NK-92 (cell line): ENCODE data around the gene DLG3.
"Not testable (repeated sequence)": the region's sequence is repeated elsewhere in the genome, so short reads cannot be mapped to it uniquely, and the experiment has no call there.

Source experiments
- DNase-seq: peaks from one replicate; lab custom pipeline; 2025; ENCODE audit not compliant: unreplicated experiment; lab: John Stamatoyannopoulos, UW

The DLG3 gene

GRCh38 chrX:70444326-70444945 lies at the start of gene DLG3:
TSS of gene DLG3 (plus strand) at chrX:70444835. CDS start at chrX:70445202, 367 bp downstream.
- DNase-seq = no peak

DNA sequence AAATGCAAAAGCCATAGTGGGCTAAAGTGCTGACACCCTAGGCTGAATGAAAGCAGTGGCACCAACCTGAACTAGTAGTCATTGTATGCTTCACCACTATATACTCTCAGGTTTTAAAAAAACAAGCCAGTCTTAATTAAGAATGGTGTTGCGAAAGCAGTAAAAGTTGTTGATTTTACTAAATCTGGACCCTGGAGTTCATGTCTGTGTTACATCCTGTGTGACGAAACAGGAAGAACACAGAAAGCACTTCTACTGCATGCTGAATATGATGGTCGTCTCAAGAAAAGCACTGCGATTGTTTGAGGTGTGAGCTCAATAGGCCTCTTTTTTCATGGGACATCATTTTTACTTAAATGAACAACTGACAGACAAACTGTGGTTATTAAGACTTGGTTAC lies 45.7 kb upstream of the DLG3 start:
- no peak for DNase-seq

GRCh38 chrX:70400181-70400580 lies 44.5 kb upstream of the DLG3 start:
- not testable (repeated sequence) for DNase-seq

GRCh38 chrX:70402721-70403120 lies 41.9 kb upstream of the DLG3 start:
- DNase-seq = no peak

GRCh38 chrX:70405003-70405402 lies 39.6 kb upstream of the DLG3 start:
- no peak for DNase-seq

GRCh38 chrX:70410921-70411320 lies 33.7 kb upstream of the DLG3 start:
- DNase-seq = no peak

GRCh38 chrX:70411475-70411874 lies 33.2 kb upstream of the DLG3 start:
- DNase-seq = no peak

- DNase-seq = no peak
These were observed 23.0 kb upstream of the DLG3 start for GRCh38 chrX:70421618-70422017.

GRCh38 chrX:70422851-70423341 lies 21.7 kb upstream of the DLG3 start, which contains the start of gene GDPD2:
TSS of gene GDPD2 (plus strand) at chrX:70423314. CDS start at chrX:70424985, 1,671 bp downstream.
- no peak for DNase-seq

GRCh38 chrX:70423936-70424675 lies 20.5 kb upstream of the DLG3 start:
- DNase-seq = no peak

- no peak for DNase-seq
These were observed 19.8 kb upstream of the DLG3 start for GRCh38 chrX:70424801-70425200.

DNA sequence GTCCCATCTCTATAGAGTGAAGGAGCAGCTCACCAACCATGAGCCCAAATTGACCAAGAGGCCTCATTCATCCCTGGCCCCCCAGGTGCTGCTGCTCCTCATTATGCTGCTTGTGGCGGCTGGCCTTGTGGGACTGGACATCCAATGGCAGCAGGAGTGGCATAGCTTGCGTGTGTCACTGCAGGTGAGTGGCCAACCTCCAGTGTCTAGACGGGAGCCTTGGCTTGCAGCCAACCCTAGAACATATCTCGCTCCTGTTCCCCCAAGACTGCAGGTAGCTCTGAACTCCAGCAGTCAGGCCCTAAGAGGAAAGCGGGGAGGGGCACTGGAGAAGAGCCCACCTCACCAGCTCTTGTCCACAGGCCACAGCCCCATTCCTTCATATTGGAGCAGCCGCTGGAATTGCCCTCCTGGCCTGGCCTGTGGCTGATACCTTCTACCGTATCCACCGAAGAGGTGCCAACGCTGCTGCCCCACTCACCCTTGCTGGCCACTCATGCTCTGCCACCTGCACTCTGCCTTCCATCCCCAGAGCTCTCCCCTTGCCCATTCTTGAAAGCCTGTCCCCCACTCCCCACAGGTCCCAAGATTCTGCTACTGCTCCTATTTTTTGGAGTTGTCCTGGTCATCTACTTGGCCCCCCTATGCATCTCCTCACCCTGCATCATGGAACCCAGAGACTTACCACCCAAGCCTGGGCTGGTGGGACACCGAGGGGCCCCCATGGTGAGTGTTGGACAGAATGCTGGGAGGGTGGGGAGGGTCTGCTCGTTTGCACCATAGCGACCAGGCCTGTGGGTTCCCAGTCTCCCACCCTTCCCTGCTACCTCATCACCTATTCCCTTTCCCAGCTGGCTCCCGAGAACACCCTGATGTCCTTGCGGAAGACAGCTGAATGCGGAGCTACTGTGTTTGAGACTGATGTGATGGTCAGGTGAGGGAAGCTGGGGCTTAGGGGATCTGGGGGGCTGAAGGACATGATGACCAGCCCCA lies 18.1 kb upstream of the DLG3 start:
- DNase-seq = no peak

GRCh38 chrX:70427365-70427764 lies 17.3 kb upstream of the DLG3 start:
- DNase-seq = no peak

- no peak for DNase-seq
These were observed 14.9 kb upstream of the DLG3 start for GRCh38 chrX:70429759-70430158.

DNA sequence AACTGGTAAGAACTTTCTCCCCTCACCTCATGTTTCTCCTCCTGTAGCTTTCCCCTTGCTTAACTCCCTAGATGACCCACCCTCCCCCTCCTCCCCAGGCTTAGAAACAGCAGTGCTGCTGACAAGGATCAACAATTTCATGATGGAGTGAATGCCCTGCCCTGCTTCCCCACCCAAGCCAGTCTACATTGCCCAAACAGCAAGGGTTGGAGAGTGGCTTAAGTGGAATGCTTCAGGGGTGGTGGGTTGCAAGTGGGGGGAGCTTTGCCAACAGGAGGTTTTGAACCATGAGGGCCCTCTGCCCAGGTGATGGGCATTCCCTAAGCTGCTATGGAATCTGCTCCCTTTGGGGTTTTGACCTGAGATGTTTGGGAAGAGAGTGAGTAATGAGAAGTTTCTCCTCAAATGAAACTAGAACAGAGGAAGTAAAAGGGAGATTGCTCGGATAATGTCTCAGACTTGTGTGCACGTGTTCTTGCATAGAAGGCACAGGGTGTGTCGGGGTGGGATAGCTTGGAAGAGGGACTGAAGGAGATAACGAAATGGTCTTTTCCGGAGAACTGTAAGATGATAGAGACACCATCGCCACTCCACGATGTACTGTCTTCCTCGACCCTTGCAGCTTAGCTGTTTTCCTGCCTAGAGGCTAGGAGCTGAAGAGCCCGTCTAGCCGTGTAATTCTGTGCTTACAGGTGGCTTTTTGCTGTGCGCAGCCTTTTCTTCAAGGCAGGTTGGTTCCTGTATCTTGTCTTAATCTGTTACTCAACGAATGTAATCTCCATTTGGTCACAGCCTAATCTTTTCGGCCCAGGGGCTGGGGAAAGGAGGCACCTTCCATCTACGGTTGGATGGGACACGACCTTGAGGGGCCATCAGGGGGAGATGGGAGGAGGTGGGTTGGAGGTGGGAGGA lies 11.4 kb upstream of the DLG3 start:
- no peak for DNase-seq

GRCh38 chrX:70433848-70434351 lies 10.7 kb upstream of the DLG3 start:
- peak; percentile 3 for DNase-seq

- DNase-seq = no peak
These were observed 10.2 kb upstream of the DLG3 start for GRCh38 chrX:70434352-70434866.

- DNase-seq = no peak
These were observed 9.6 kb upstream of the DLG3 start for GRCh38 chrX:70434914-70435586.

DNA sequence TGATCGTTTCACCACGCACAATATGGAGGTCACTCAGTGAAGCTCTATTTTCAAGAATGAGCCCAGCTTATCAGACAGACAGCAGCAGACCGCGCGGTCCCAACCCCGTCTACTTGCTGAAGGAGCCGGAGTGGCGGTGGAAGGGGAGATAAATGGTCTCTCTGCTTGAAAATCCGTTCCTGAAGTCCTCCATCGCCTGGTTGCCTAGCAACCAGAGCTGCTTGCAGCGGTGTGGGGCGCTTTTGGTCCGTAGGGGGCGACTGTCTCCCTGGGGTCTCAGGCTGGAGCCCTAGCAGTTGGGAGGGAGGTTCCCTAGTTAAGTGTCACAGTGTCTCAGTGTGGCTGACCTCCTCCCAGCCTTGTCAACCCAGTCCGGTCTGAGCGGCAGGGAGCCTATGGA lies 8.3 kb upstream of the DLG3 start:
- no peak for DNase-seq
